PFSK-1 (cell line): ENCODE results near the gene NCSTN. TPM values are rescaled to one million over a fixed set of nuclear protein-coding genes. Genes with fewer than 3 reads are reported as not detected.
A peak's percentile ranks its signal among the peaks of the same experiment; 100 is the strongest.

Experiments used
- FOXP2 ChIP-seq: optimal IDR thresholded peaks from 2 replicates; pipeline ENCODE3; 2011; ENCODE audit warnings: borderline replicate concordance, control low read depth, inconsistent platforms; ENCODE audit not compliant: insufficient read depth; ENCODE audit errors: extremely low read length, extremely low read depth
- POLR2AphosphoS5 ChIP-seq: IDR thresholded peaks from 2 replicates; pipeline ENCODE4 v1.6.1; 2012; ENCODE audit warnings: low read depth, mild to moderate bottlenecking, control low read depth, low read length, moderate library complexity
- SIN3A ChIP-seq: IDR thresholded peaks from 2 replicates; pipeline ENCODE4 v1.6.1; 2012; ENCODE audit warnings: mild to moderate bottlenecking, low read length, moderate library complexity, borderline replicate concordance; ENCODE audit not compliant: insufficient read depth
- TAF1 ChIP-seq: IDR thresholded peaks from 2 replicates; pipeline ENCODE4 v1.6.1; 2012; ENCODE audit warnings: low read length, control low read depth, borderline replicate concordance; ENCODE audit not compliant: insufficient read depth
- polyA plus RNA-seq: library from polyadenylated mRNA; unstranded; fragments of >200 nt; gene quantifications from one replicate; pipeline ENCODE4 v1.2.1, GENCODE V29; 2012; ENCODE audit warnings: low read depth, missing spikeins; ENCODE audit not compliant: insufficient read length
- TF ChIP-seq, protein P1 (sequence below), 2 experiments: IDR thresholded peaks; 2 replicates each; pipeline versions ENCODE4 v1.6.1 to v1.8.0; 2011 to 2012; ENCODE audit warnings: low read depth in 2 of 2, low read length in 2 of 2, control low read depth in 1 of 2, inconsistent platforms in 1 of 2, mild to moderate bottlenecking in 1 of 2, moderate library complexity in 1 of 2; ENCODE audit not compliant: insufficient read depth in 1 of 2

The NCSTN gene
- 80.4 TPM for polyA plus RNA-seq

DNA sequence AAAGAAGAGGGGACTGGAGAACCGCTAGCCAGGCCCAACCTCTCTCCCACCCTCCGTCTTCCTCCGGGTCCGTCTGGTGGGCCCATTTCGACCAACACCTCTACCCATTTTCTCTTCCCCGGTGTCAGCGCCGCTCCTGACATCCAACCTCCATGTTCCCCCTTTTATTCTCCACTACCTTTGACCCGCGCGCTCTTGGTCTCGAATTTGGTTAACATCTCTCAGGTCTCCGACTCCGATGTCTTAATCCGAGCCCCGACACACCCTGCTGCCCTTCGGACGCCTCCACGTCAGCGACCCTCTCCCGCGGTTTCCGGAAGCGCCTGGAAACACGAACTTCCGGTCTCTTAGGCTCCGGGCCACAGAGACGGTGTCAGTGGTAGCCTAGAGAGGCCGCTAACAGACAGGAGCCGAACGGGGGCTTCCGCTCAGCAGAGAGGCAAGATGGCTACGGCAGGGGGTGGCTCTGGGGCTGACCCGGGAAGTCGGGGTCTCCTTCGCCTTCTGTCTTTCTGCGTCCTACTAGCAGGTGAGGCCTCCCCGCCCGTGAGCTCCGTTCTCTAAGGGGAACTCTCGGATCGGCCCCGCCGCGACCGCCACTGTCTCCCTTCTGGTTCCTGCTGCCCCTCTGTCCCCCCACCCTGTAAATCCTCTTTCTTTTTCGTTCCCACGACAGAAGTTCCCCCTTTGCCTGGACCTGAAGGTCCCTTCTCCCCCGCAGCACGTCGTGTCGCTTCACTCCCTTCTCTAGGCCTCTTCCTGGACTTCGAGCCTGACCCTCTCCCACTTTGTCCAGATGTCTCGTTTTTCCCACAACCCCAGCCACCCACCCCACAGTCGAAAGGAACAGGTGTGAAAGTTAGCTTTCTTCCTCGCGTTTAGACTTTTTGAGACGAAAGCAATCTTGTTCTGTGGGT is at the start of gene NCSTN, which contains the start of gene COPA:
TSS of gene NCSTN (plus strand) at position 431 of the 917 bp plus-strand sequence. CDS start at position 445, 14 bp downstream.
TSS of gene COPA (minus strand) at position 298 of the 917 bp plus-strand sequence. CDS start at position 218, 80 bp downstream.
- peak; percentile 89 for TF ChIP-seq SIN3A
- peak; percentile 45 for TF ChIP-seq FOXP2
- TF ChIP-seq, protein P1, sequence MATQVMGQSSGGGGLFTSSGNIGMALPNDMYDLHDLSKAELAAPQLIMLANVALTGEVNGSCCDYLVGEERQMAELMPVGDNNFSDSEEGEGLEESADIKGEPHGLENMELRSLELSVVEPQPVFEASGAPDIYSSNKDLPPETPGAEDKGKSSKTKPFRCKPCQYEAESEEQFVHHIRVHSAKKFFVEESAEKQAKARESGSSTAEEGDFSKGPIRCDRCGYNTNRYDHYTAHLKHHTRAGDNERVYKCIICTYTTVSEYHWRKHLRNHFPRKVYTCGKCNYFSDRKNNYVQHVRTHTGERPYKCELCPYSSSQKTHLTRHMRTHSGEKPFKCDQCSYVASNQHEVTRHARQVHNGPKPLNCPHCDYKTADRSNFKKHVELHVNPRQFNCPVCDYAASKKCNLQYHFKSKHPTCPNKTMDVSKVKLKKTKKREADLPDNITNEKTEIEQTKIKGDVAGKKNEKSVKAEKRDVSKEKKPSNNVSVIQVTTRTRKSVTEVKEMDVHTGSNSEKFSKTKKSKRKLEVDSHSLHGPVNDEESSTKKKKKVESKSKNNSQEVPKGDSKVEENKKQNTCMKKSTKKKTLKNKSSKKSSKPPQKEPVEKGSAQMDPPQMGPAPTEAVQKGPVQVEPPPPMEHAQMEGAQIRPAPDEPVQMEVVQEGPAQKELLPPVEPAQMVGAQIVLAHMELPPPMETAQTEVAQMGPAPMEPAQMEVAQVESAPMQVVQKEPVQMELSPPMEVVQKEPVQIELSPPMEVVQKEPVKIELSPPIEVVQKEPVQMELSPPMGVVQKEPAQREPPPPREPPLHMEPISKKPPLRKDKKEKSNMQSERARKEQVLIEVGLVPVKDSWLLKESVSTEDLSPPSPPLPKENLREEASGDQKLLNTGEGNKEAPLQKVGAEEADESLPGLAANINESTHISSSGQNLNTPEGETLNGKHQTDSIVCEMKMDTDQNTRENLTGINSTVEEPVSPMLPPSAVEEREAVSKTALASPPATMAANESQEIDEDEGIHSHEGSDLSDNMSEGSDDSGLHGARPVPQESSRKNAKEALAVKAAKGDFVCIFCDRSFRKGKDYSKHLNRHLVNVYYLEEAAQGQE (IDR thresholded peaks at IDR 0.05; ENCODE audit: insufficient read depth in 1 of 2, low read depth in 2 of 2, low read length in 2 of 2) = peak; percentile 5 to 38; a peak in 1 of 4 replicates
- peak; percentile 92 for TF ChIP-seq TAF1
- peak; percentile 98 for TF ChIP-seq POLR2AphosphoS5

DNA sequence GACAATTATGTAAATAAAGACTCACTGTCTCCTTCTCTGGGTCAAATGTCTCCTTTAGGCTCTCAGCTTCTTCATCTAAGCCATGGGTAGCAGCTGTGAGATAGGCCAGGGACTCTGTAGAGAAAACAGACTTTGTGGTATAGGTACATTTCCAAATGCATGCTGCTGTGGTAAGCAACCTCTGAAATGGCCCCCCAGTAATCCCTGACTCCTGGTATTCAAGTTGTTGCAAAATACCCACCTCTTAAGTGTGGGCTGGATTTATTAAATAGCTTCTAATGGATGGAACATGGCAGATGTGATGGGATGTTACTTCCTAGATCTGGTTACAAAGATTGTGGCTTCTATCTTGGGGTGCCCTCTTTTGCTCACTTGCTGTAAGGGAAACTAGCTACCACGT is 47.1 kb upstream of the NCSTN start:
- no peak for TF ChIP-seq TAF1
- TF ChIP-seq, protein P1 (IDR thresholded peaks at IDR 0.05; ENCODE audit: insufficient read depth in 1 of 2, low read depth in 2 of 2, low read length in 2 of 2) = no peak
- no peak for TF ChIP-seq SIN3A
- no peak for TF ChIP-seq FOXP2
- no peak for TF ChIP-seq POLR2AphosphoS5

DNA sequence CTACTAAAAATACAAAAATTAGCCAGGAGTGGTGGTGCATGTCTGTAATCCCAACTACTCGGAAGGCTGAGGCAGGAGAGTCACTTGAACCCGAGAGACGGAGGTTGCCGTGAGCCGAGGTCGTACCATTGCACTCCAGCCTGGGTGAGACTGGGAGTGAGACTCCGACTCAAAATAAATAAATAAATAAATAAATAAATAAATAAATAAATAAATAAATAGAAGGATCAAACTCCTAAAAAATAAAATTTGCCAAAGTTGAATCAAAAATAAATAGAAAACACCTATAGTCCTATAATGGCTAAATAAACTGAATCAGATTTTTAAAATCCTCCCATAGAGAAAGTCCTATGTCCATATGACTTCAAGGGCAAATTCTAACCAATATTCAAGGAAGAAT is 43.0 kb upstream of the NCSTN start:
- TF ChIP-seq TAF1 (no peak), POLR2AphosphoS5 (no peak), SIN3A (no peak), FOXP2 (no peak)
- TF ChIP-seq, protein P1 (IDR thresholded peaks at IDR 0.05; ENCODE audit: insufficient read depth in 1 of 2, low read depth in 2 of 2, low read length in 2 of 2) = no peak

DNA sequence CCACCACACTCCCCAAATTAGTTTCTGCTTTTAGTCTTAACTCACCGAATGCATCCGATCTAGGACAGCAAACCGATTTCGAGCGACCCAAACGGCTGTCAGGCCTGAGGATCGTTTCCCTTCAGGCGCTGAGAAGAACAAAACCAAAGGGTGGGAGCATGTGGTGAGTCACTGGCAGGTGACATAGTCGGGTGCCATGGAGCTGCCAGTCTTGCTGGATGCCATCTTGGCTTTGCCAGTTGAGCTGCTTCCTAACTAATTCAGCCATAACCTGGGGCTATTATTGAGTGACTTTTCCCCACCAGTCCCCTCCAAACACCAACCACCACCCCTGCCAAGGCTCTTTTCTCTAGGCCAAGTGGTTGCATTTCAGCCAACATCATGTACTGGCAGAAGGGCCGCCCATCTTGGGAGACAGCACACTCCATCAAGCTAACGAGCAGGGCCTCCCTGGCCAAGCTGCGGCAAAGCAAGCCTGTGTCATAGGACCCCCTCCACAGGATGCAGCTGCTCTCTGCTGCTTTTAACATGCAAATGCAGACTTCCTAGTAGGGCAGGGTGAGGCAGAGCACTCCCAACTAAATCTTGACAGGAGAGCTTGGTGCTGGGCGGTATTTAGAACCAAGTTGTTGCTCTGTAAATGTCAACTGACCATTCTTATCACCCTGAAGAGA is 35.9 kb upstream of the NCSTN start:
- TF ChIP-seq FOXP2 (no peak), SIN3A (no peak), TAF1 (no peak), POLR2AphosphoS5 (no peak)
- TF ChIP-seq, protein P1 (IDR thresholded peaks at IDR 0.05; ENCODE audit: insufficient read depth in 1 of 2, low read depth in 2 of 2, low read length in 2 of 2) = no peak
